GM23248 (cell line): ENCODE measurements around the gene KCNA2. TPM values are rescaled to one million over a fixed set of nuclear protein-coding genes. Genes with fewer than 3 reads are reported as not detected.
A peak's percentile ranks its signal among the peaks of the same experiment; 100 is the strongest.

Source experiments
- DNase-seq: peaks from one replicate; pipeline ENCODE4 v3.0.0-alpha.2; 2015
- H2AFZ ChIP-seq: fragments of 200-600 bp; sonication (generic); 2 replicates; pipeline ENCODE4 v1.6.1; 2016; ENCODE audit warnings: antibody characterized with exemption
- H3F3A ChIP-seq: fragments of 200-600 bp; sonication (generic); 2 replicates; pipeline ENCODE4 v1.6.1; 2016; ENCODE audit warnings: mild to moderate bottlenecking, antibody characterized with exemption, mixed run types; ENCODE audit not compliant: insufficient read depth
- H3K27ac ChIP-seq: fragments of 200-600 bp; sonication (generic); 2 replicates; pipeline ENCODE4 v1.5.1; 2016; ENCODE audit warnings: mild to moderate bottlenecking
- H3K27me3 ChIP-seq: fragments of 200-600 bp; sonication (generic); replicated peaks from 2 replicates; pipeline ENCODE4 v1.6.1; 2016; ENCODE audit warnings: mild to moderate bottlenecking; ENCODE audit not compliant: insufficient read depth
- H3K36me3 ChIP-seq: fragments of 200-600 bp; sonication (generic); 2 replicates; pipeline ENCODE4 v1.6.1; 2016; ENCODE audit warnings: low read depth, mild to moderate bottlenecking
- H3K4me1 ChIP-seq: fragments of 200-600 bp; sonication (generic); 2 replicates; pipeline ENCODE4 v1.6.1; 2016; ENCODE audit warnings: mild to moderate bottlenecking; ENCODE audit not compliant: insufficient read depth
- H3K4me2 ChIP-seq: fragments of 200-600 bp; sonication (generic); one replicate; pipeline ENCODE4 v1.6.1; 2016; ENCODE audit warnings: mild to moderate bottlenecking; ENCODE audit not compliant: unreplicated experiment
- H3K4me3 ChIP-seq: fragments of 200-600 bp; sonication (generic); 2 replicates; pipeline ENCODE4 v1.5.1; 2016; ENCODE audit warnings: mild to moderate bottlenecking
- H3K79me2 ChIP-seq: fragments of 200-600 bp; sonication (generic); 2 replicates; pipeline ENCODE4 v1.6.1; 2016; ENCODE audit warnings: mild to moderate bottlenecking; ENCODE audit not compliant: insufficient read depth
- H3K9ac ChIP-seq: fragments of 200-600 bp; sonication (generic); 2 replicates; pipeline ENCODE4 v1.6.1; 2016; ENCODE audit warnings: mild to moderate bottlenecking
- H3K9me2 ChIP-seq: fragments of 200-600 bp; sonication (generic); 2 replicates; pipeline ENCODE4 v1.6.1; 2016; ENCODE audit warnings: mixed run types, mild to moderate bottlenecking, moderate library complexity; ENCODE audit not compliant: insufficient read depth
- H3K9me3 ChIP-seq: fragments of 200-600 bp; sonication (generic); one replicate; pipeline ENCODE4 v1.6.1; 2017; ENCODE audit warnings: low read depth
- H4K20me1 ChIP-seq: fragments of 200-600 bp; sonication (generic); 2 replicates; pipeline ENCODE4 v1.6.0; 2016; ENCODE audit not compliant: insufficient read depth
- EZH2 ChIP-seq: fragments of 200-600 bp; sonication (generic); IDR thresholded peaks from 2 replicates; pipeline ENCODE4 v1.6.1; 2018; ENCODE audit warnings: antibody characterized with exemption, mild to moderate bottlenecking; ENCODE audit not compliant: insufficient read depth, poor library complexity, severe bottlenecking
- EZH2phosphoT487 ChIP-seq: fragments of 200-600 bp; sonication (generic); IDR thresholded peaks from 2 replicates; pipeline ENCODE4 v1.6.1; 2018; ENCODE audit warnings: antibody characterized with exemption, moderate library complexity, mild to moderate bottlenecking, low read depth; ENCODE audit not compliant: insufficient read depth
- WGBS, 2 experiments: methylation state at CpG; one replicate each; pipeline ENCODE4 v1.1.6; 2015 to 2017; ENCODE audit warnings: low lambda C conversion rate in 2 of 2, low coverage in 1 of 2; ENCODE audit errors: missing lambda C conversion rate in 2 of 2; 5-methylcytosine and 5-hydroxymethylcytosine counted together
- in situ Hi-C: fragments of 300-500 bp; cut with MboI; formaldehyde crosslinking; loops from 2 replicates; pipeline ENCODE4 v1.15.0; 2020
- polyA plus RNA-seq: library from polyadenylated mRNA; unstranded; fragments of >200 nt; fragmentation: Nextera tagmentation; extraction: Ambion mirVana; gene quantifications from 2 replicates; pipeline ENCODE4 v1.2.1, GENCODE V29; 2016
- total RNA-seq: library from RNA; depleted of rRNA; stranded (reverse); fragments of >200 nt; shearing (Covaris generic); gene quantifications from 2 replicates; pipeline ENCODE4 v1.2.3, GENCODE V29; 2014

The KCNA2 gene
- total and polyA plus RNA-seq, 2 experiments from 2014 or later = not detected

DNA sequence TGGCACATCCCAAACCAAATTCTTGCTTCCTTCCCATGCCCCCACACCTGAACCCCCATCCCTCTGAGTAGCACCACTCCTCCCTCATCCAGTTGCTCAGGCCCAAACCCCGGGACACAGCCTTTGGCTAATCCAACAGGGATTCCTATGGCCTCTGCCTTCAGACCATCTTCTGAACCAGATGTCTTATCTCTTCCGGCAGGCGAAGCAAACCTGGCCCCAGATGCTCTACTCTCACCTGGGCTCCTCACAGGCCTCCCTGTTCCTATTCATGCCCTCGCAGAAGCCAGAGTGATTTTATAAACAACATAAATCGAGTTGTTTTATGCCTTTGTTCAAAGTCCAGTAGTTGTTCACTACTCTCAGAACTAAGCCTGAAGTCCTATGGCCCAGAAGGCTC lies 12.5 kb upstream of the KCNA2 start:
- TF ChIP-seq EZH2phosphoT487 (no peak), EZH2 (no peak)
- no peak overlapping the region for H3K4me3 ChIP-seq
- H3K9me3 ChIP-seq = no peaks in the 10 kb centered on the region
- H3K4me2 ChIP-seq = no peak overlapping the region
- no peaks in the 10 kb centered on the region for H3K4me1 ChIP-seq
- no peak overlapping the region for H3K9ac ChIP-seq
- no peaks in the 10 kb centered on the region for H3K9me2 ChIP-seq
- WGBS, 2 experiments = 43 to 51% methylated on average over 5 of the region's 5 CpGs
- H3K27ac ChIP-seq = no peak overlapping the region
- H2AFZ ChIP-seq = no peak overlapping the region
- no peaks in the 10 kb centered on the region for H3F3A ChIP-seq
- no peaks in the 10 kb centered on the region for H4K20me1 ChIP-seq
- no peaks in the 10 kb centered on the region for H3K79me2 ChIP-seq
- DNase-seq = no peak
- in situ Hi-C loops = no loop called here
- H3K27me3 ChIP-seq = peaks cover 26% of the 10 kb centered on the region; the same call in 1 of the 2 replicates
- no peaks in the 10 kb centered on the region for H3K36me3 ChIP-seq

DNA sequence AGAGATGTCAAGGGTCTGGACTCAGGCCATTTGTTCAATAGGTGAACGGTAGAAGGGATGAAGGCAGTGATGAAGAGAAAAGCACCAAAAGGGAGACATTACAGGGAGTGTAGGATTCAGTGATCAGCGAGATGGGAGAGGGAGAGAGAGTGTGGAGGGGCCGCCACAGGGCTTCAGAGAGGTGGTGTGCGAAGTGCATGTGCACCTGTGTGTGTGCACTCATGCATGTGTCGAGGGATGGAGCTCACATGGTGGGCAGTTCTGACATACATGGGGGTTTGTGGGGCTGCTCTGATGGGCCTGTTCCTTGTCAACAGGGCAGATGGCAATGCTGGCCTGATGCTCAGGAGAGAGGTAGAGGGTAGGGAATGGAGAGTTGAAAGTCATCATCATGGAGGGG lies 11.4 kb upstream of the KCNA2 start:
- no peaks in the 10 kb centered on the region for H3K36me3 ChIP-seq
- H3F3A ChIP-seq = no peaks in the 10 kb centered on the region
- no peak overlapping the region for H2AFZ ChIP-seq
- H3K9me3 ChIP-seq = no peaks in the 10 kb centered on the region
- peaks cover 31% of the 10 kb centered on the region; the same call in 1 of the 2 replicates for H3K27me3 ChIP-seq
- no peak overlapping the region for H3K4me2 ChIP-seq
- H4K20me1 ChIP-seq = no peaks in the 10 kb centered on the region
- 27 to 32% methylated on average over 5 of the region's 5 CpGs for WGBS, 2 experiments
- no peaks in the 10 kb centered on the region for H3K9me2 ChIP-seq
- no peak overlapping the region for H3K9ac ChIP-seq
- H3K27ac ChIP-seq = no peak overlapping the region
- in situ Hi-C loops = no loop called here
- TF ChIP-seq EZH2 (no peak), EZH2phosphoT487 (no peak)
- no peaks in the 10 kb centered on the region for H3K79me2 ChIP-seq
- no peak for DNase-seq
- H3K4me3 ChIP-seq = no peak overlapping the region
- no peaks in the 10 kb centered on the region for H3K4me1 ChIP-seq

- in situ Hi-C loops = no loop called here
- 54 to 61% methylated on average over 3 of the region's 3 CpGs for WGBS, 2 experiments
- Histone ChIP-seq H4K20me1 (no peaks in the 10 kb centered on the region), H3K9ac (no peak overlapping the region), H3K36me3 (no peaks in the 10 kb centered on the region), H3K27me3 (peaks cover 34% of the 10 kb centered on the region; the same call in 1 of the 2 replicates), H3K4me2 (no peak overlapping the region), H3F3A (no peaks in the 10 kb centered on the region), H3K9me3 (no peaks in the 10 kb centered on the region), H3K9me2 (no peaks in the 10 kb centered on the region), H3K79me2 (no peaks in the 10 kb centered on the region), H3K27ac (no peak overlapping the region), H3K4me3 (no peak overlapping the region), H2AFZ (no peak overlapping the region), H3K4me1 (no peaks in the 10 kb centered on the region)
- TF ChIP-seq EZH2phosphoT487 (no peak), EZH2 (no peak)
- no peak for DNase-seq
Measured at GRCh38 chr1:110617116-110617515, 11.0 kb upstream of the KCNA2 start.

- Histone ChIP-seq H3F3A (no peaks in the 10 kb centered on the region), H3K9ac (no peak overlapping the region), H3K4me1 (no peaks in the 10 kb centered on the region), H3K79me2 (no peaks in the 10 kb centered on the region), H3K9me2 (no peaks in the 10 kb centered on the region), H3K9me3 (no peaks in the 10 kb centered on the region), H2AFZ (no peak overlapping the region), H3K36me3 (no peaks in the 10 kb centered on the region), H3K27ac (no peak overlapping the region), H4K20me1 (no peaks in the 10 kb centered on the region), H3K27me3 (peaks cover 31% of the 10 kb centered on the region; the same call in 1 of the 2 replicates), H3K4me2 (no peak overlapping the region), H3K4me3 (no peak overlapping the region)
- 2 to 13% methylated on average over 3 of the region's 3 CpGs for WGBS, 2 experiments
- DNase-seq = peak; percentile 21
- in situ Hi-C loops = no loop called here
- TF ChIP-seq EZH2 = no peak
- no peak for TF ChIP-seq EZH2phosphoT487
Measured at GRCh38 chr1:110616587-110616986, 10.4 kb upstream of the KCNA2 start.
